GM12874 (cell line): ENCODE measurements around the gene CYS1.
A peak's percentile ranks its signal among the peaks of the same experiment; 100 is the strongest.

Experiments
- CTCF ChIP-seq: IDR thresholded peaks from 2 replicates; pipeline ENCODE4 v1.5.1; 2011; ENCODE audit warnings: low read depth, mild to moderate bottlenecking, control low read depth, low read length, moderate library complexity; ENCODE audit not compliant: insufficient read depth

The CYS1 gene

GRCh38 chr2:10075101-10075500 lies 5.1 kb downstream of the CYS1 start:
- no peak for TF ChIP-seq CTCF

- no peak for TF ChIP-seq CTCF
Measured at GRCh38 chr2:10073706-10074105, 6.5 kb downstream of the CYS1 start.

GRCh38 chr2:10072656-10073480 lies 7.3 kb downstream of the CYS1 start:
- peak; percentile 86 for TF ChIP-seq CTCF

- TF ChIP-seq CTCF: no peak
Measured at GRCh38 chr2:10071595-10071994, 8.6 kb downstream of the CYS1 start.

- no peak for TF ChIP-seq CTCF
Measured at GRCh38 chr2:10071176-10071575, 9.0 kb downstream of the CYS1 start.

GRCh38 chr2:10067881-10068280 lies 12.3 kb downstream of the CYS1 start:
- no peak for TF ChIP-seq CTCF

- no peak for TF ChIP-seq CTCF
Measured at GRCh38 chr2:10067330-10067729, 12.9 kb downstream of the CYS1 start.
